GM19452 (cell line): ENCODE measurements around the gene DDAH1.

Experiments used
- ATAC-seq: cut with Tn5 transposase; IDR thresholded peaks from one replicate; pipeline ENCODE4 v1.9.1; 2021; ENCODE audit not compliant: unreplicated experiment

Gene DDAH1

GRCh38 chr1:85333186-85333585 lies 131.8 kb downstream of the DDAH1 start:
- no peak for ATAC-seq

- ATAC-seq = no peak
These were observed 132.4 kb downstream of the DDAH1 start for GRCh38 chr1:85332575-85332974.

GRCh38 chr1:85330711-85331290 lies 134.2 kb downstream of the DDAH1 start:
- ATAC-seq = peak; percentile 69

GRCh38 chr1:85330214-85330631 lies 134.7 kb downstream of the DDAH1 start:
- ATAC-seq = no peak

- ATAC-seq = no peak
These were observed 136.1 kb downstream of the DDAH1 start for GRCh38 chr1:85328713-85329397.

GRCh38 chr1:85327759-85328158 lies 137.2 kb downstream of the DDAH1 start:
- no peak for ATAC-seq

- ATAC-seq = no peak
These were observed 138.1 kb downstream of the DDAH1 start for GRCh38 chr1:85326851-85327250.

GRCh38 chr1:85326336-85326735 lies 138.6 kb downstream of the DDAH1 start:
- no peak for ATAC-seq

- no peak for ATAC-seq
These were observed 139.0 kb downstream of the DDAH1 start for GRCh38 chr1:85325920-85326319.

- no peak for ATAC-seq
These were observed 141.2 kb downstream of the DDAH1 start for GRCh38 chr1:85323770-85324169.

- no peak for ATAC-seq
These were observed 142.3 kb downstream of the DDAH1 start for GRCh38 chr1:85322655-85323054.

GRCh38 chr1:85321237-85321964 lies 143.6 kb downstream of the DDAH1 start:
- ATAC-seq = peak; percentile 75

GRCh38 chr1:85320371-85321131 lies 144.4 kb downstream of the DDAH1 start:
- ATAC-seq = no peak

GRCh38 chr1:85319931-85320330 lies 145.0 kb downstream of the DDAH1 start:
- ATAC-seq = no peak

GRCh38 chr1:85319491-85319890 lies 145.5 kb downstream of the DDAH1 start:
- no peak for ATAC-seq

- ATAC-seq = no peak
These were observed 146.7 kb downstream of the DDAH1 start for GRCh38 chr1:85318217-85318616.

- no peak for ATAC-seq
These were observed 147.4 kb downstream of the DDAH1 start for GRCh38 chr1:85317560-85317959.

- no peak for ATAC-seq
These were observed 148.6 kb downstream of the DDAH1 start for GRCh38 chr1:85316321-85316720.

- ATAC-seq = no peak
These were observed 149.2 kb downstream of the DDAH1 start for GRCh38 chr1:85315789-85316188.

GRCh38 chr1:85314726-85315125 lies 150.2 kb downstream of the DDAH1 start:
- no peak for ATAC-seq

- ATAC-seq = no peak
These were observed 150.9 kb downstream of the DDAH1 start for GRCh38 chr1:85313888-85314696.
